HepG2 (cell line): ENCODE data around the gene SLC6A9. TPM values are rescaled to one million over a fixed set of nuclear protein-coding genes. Genes with fewer than 3 reads are reported as not detected.
A peak's percentile ranks its signal among the peaks of the same experiment; 100 is the strongest.

Experiments used
- ARNTL ChIP-seq: sonication (generic); formaldehyde crosslinking; IDR thresholded peaks from 2 replicates; pipeline ENCODE4 v1.4.0; 2020; ENCODE audit warnings: mild to moderate bottlenecking, missing genetic modification reagents
- FOXK1 ChIP-seq: sonication (generic); formaldehyde crosslinking; IDR thresholded peaks from 2 replicates; pipeline ENCODE4 v1.4.0; 2020; ENCODE audit warnings: low read depth, missing genetic modification reagents, borderline replicate concordance
- HNRNPLL ChIP-seq: fragments of 200-400 bp; formaldehyde crosslinking; IDR thresholded peaks from 2 replicates; pipeline ENCODE4 v1.6.1; 2017; ENCODE audit warnings: mild to moderate bottlenecking, low read depth, low read length; ENCODE audit not compliant: poor library complexity, severe bottlenecking
- HOXA5 ChIP-seq: sonication (generic); formaldehyde crosslinking; IDR thresholded peaks from 2 replicates; pipeline ENCODE4 v1.4.0; 2020; ENCODE audit warnings: missing genetic modification reagents
- HOXA9 ChIP-seq: sonication (generic); formaldehyde crosslinking; IDR thresholded peaks from 2 replicates; pipeline ENCODE4 v1.8.1; 2022; ENCODE audit warnings: missing genetic modification reagents, mild to moderate bottlenecking, moderate library complexity, borderline replicate concordance
- MTA1 ChIP-seq: sonication (generic); formaldehyde crosslinking; IDR thresholded peaks from 2 replicates; pipeline ENCODE4 v1.4.0; 2020; ENCODE audit warnings: missing genetic modification reagents, mild to moderate bottlenecking, borderline replicate concordance
- NCOR1 ChIP-seq: fragments of 200-600 bp; sonication (generic); IDR thresholded peaks from 2 replicates; pipeline ENCODE4 v1.7.0; 2017; ENCODE audit warnings: antibody characterized with exemption, low read length, borderline replicate concordance
- PTBP1 ChIP-seq: fragments of 200-400 bp; formaldehyde crosslinking; IDR thresholded peaks from 2 replicates; pipeline ENCODE4 v1.6.1; 2018; ENCODE audit warnings: low read length, low read depth; ENCODE audit not compliant: poor library complexity, severe bottlenecking
- SIN3B ChIP-seq: fragments of 150-350 bp; IDR thresholded peaks from 2 replicates; pipeline ENCODE4 v1.6.1; 2014; ENCODE audit warnings: low read length
- THAP9 ChIP-seq: sonication (generic); formaldehyde crosslinking; IDR thresholded peaks from 2 replicates; pipeline ENCODE4; 2020; ENCODE audit warnings: missing genetic modification reagents, mild to moderate bottlenecking, borderline replicate concordance
- U2AF1 ChIP-seq: fragments of 200-400 bp; formaldehyde crosslinking; optimal IDR thresholded peaks from 2 replicates; pipeline ENCODE3; 2017; ENCODE audit warnings: mild to moderate bottlenecking, low read depth, low read length
- ZBTB8A ChIP-seq: sonication (generic); formaldehyde crosslinking; IDR thresholded peaks from 2 replicates; pipeline ENCODE4 v1.4.0; 2020; ENCODE audit warnings: mild to moderate bottlenecking, low read depth, missing genetic modification reagents, borderline replicate concordance
- ZNF232 ChIP-seq: sonication (generic); formaldehyde crosslinking; IDR thresholded peaks from 2 replicates; pipeline ENCODE4 v1.4.0; 2020; ENCODE audit warnings: missing genetic modification reagents, borderline replicate concordance
- ZNF256 ChIP-seq: sonication (generic); formaldehyde crosslinking; conservative IDR thresholded peaks from 2 replicates; pipeline ENCODE4 v1.4.0; 2020; ENCODE audit warnings: missing genetic modification reagents
- ZNF543 ChIP-seq: sonication (generic); formaldehyde crosslinking; IDR thresholded peaks from 2 replicates; pipeline ENCODE4 v1.4.0; 2020; ENCODE audit warnings: mild to moderate bottlenecking, missing genetic modification reagents
- ZNF660 ChIP-seq: sonication (generic); formaldehyde crosslinking; IDR thresholded peaks from 2 replicates; pipeline ENCODE4 v1.5.1; 2020; ENCODE audit warnings: mild to moderate bottlenecking, low read depth, missing genetic modification reagents, borderline replicate concordance
- ZNF740 ChIP-seq: sonication (generic); formaldehyde crosslinking; IDR thresholded peaks from 2 replicates; pipeline ENCODE4 v1.4.0; 2020; ENCODE audit warnings: missing genetic modification reagents
- ZNF768 ChIP-seq: sonication (generic); formaldehyde crosslinking; IDR thresholded peaks from 2 replicates; pipeline ENCODE4 v1.4.0; 2020; ENCODE audit warnings: missing genetic modification reagents
- polyA plus RNA-seq, 8 experiments: library from polyadenylated mRNA; depleted of rRNA in 3 of 8; stranded (reverse) in 7 of 8; unstranded in 1 of 8; fragments of >200 nt; fragmentation: Illumina TruSeq in 4 of 8; extraction: Trizol in 4 of 8; gene quantifications; 2 replicates each; pipeline versions ENCODE4 v1.2.1 to v1.2.3, GENCODE V29; 2011 to 2016; ENCODE audit warnings: low read depth in 4 of 8, missing spikeins in 1 of 8, mixed read lengths in 1 of 8; ENCODE audit not compliant: insufficient read depth in 1 of 8
- total RNA-seq, 5 experiments: library from RNA; depleted of rRNA; stranded (reverse); fragments of >200 nt; fragmentation: Illumina TruSeq; extraction: Trizol; gene quantifications; 2 replicates each; pipeline ENCODE4 v1.2.3, GENCODE V29; 2016; ENCODE audit warnings: low read depth in 1 of 5
- TF ChIP-seq, protein P1 (sequence below): sonication (generic); formaldehyde crosslinking; IDR thresholded peaks from 2 replicates; pipeline ENCODE4 v1.4.0; 2020; ENCODE audit warnings: missing genetic modification reagents

The SLC6A9 gene
- total and polyA plus RNA-seq, 2 of the 13 experiments (the other 11 are each of a cell fraction or from before 2014, with no cell fraction given), result 8.5 to 9.9 TPM

DNA sequence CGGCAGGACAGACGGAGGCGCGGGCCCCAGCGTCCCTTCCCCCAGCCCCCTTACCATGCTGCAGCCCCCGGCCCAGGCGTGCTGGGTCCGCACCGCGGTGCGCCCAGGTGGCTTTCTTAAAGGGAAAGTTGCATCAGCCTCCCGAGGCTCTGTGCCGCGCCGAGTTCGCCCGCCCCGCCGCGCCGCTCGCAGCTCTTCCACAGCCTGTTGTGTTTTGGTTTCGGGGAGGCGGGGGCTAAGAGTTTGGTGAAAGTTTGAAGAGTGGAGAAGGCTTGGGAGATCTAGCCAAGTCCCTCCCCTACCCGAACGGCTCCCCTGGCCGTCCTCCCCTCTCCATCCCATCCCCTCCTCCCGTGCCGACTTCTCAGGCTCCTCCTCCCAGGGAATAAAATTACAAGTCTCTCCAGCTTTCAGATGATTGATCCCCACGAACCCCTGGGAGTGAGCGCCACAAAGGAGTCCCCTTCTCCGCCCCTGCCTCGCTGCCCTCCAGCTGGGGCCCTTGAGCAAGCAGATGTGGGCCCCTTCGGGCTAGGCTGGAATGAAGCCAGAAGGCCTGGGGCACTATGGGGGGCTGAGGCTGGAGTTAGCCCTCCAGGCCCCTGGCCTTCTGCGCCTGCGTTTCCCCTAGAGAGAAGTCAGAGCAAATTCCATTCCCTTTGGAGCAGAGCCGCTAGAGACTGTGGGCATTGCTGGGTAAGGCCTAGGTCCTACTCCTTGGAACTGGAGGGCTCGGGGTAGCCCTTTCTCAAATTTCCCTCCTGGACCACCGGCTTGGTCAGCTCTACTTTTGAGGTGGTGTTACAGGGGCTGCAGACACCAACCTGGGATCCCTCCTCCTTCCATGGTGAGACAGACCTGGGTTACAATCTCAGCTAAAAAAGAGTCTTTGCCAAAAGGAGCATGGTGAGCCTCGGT lies at the start of gene SLC6A9 (continued):
- TF ChIP-seq THAP9 (CRISPR knock-in tag), result peak; percentile 51; the same call in 1 of the 2 replicates
- no peak for TF ChIP-seq NCOR1
- peak; percentile 54 for TF ChIP-seq HNRNPLL
- no peak for TF ChIP-seq U2AF1
- TF ChIP-seq ZBTB8A, result peak; percentile 31; the same call in 1 of the 2 replicates
- 0 out of 2 replicates have a peak, but pooled peaks have one; percentile 4 for TF ChIP-seq FOXK1
- TF ChIP-seq SIN3B, result no peak
- TF ChIP-seq HOXA9 (CRISPR knock-in tag), result no peak
- no peak for TF ChIP-seq ZNF232 (CRISPR knock-in tag)
- peak; percentile 77; the same call in 1 of the 2 replicates for TF ChIP-seq MTA1 (CRISPR knock-in tag)
- peak; percentile 25; the same call in 1 of the 2 replicates for TF ChIP-seq ZNF768 (CRISPR knock-in tag)
- TF ChIP-seq ARNTL (CRISPR knock-in tag), result 0 out of 2 replicates have a peak, but pooled peaks have one; percentile 4
- TF ChIP-seq ZNF256, result no peak
- TF ChIP-seq ZNF740 (CRISPR knock-in tag), result no peak
- TF ChIP-seq ZNF660 (CRISPR knock-in tag), result no peak
- TF ChIP-seq ZNF543 (CRISPR knock-in tag), result 0 out of 2 replicates have a peak, but pooled peaks have one; percentile 21
- TF ChIP-seq, protein P1, sequence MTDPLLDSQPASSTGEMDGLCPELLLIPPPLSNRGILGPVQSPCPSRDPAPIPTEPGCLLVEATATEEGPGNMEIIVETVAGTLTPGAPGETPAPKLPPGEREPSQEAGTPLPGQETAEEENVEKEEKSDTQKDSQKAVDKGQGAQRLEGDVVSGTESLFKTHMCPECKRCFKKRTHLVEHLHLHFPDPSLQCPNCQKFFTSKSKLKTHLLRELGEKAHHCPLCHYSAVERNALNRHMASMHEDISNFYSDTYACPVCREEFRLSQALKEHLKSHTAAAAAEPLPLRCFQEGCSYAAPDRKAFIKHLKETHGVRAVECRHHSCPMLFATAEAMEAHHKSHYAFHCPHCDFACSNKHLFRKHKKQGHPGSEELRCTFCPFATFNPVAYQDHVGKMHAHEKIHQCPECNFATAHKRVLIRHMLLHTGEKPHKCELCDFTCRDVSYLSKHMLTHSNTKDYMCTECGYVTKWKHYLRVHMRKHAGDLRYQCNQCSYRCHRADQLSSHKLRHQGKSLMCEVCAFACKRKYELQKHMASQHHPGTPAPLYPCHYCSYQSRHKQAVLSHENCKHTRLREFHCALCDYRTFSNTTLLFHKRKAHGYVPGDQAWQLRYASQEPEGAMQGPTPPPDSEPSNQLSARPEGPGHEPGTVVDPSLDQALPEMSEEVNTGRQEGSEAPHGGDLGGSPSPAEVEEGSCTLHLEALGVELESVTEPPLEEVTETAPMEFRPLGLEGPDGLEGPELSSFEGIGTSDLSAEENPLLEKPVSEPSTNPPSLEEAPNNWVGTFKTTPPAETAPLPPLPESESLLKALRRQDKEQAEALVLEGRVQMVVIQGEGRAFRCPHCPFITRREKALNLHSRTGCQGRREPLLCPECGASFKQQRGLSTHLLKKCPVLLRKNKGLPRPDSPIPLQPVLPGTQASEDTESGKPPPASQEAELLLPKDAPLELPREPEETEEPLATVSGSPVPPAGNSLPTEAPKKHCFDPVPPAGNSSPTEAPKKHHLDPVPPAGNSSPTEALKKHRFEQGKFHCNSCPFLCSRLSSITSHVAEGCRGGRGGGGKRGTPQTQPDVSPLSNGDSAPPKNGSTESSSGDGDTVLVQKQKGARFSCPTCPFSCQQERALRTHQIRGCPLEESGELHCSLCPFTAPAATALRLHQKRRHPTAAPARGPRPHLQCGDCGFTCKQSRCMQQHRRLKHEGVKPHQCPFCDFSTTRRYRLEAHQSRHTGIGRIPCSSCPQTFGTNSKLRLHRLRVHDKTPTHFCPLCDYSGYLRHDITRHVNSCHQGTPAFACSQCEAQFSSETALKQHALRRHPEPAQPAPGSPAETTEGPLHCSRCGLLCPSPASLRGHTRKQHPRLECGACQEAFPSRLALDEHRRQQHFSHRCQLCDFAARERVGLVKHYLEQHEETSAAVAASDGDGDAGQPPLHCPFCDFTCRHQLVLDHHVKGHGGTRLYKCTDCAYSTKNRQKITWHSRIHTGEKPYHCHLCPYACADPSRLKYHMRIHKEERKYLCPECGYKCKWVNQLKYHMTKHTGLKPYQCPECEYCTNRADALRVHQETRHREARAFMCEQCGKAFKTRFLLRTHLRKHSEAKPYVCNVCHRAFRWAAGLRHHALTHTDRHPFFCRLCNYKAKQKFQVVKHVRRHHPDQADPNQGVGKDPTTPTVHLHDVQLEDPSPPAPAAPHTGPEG (CRISPR knock-in tag), result no peak
- peak; percentile 26 for TF ChIP-seq PTBP1
- TF ChIP-seq HOXA5 (CRISPR knock-in tag), result 0 out of 2 replicates have a peak, but pooled peaks have one; percentile 51
